Sigmoid colon (tissue), 7 donors: ENCODE measurements around the gene PDS5B. TPM values are rescaled to one million over a fixed set of nuclear protein-coding genes. Genes with fewer than 3 reads are reported as not detected.

Experiments
- DNase-seq: peaks from one replicate; pipeline ENCODE4 v3.0.0-alpha.2; 2019
- H3K27ac ChIP-seq, 4 donors: fragments of 200-600 bp; sonication (generic); one replicate each; pipeline ENCODE4 v1.5.1; 2016 to 2019; ENCODE audit warnings: mild to moderate bottlenecking in 1 of 4
- H3K27me3 ChIP-seq, 3 donors: fragments of 200-600 bp; sonication (generic); one replicate each; pipeline ENCODE4 v1.5.1; 2019; ENCODE audit warnings: mild to moderate bottlenecking in 1 of 3
- H3K36me3 ChIP-seq, 4 donors: fragments of 200-600 bp; sonication (generic); one replicate each; pipeline ENCODE4 v1.5.1; 2016 to 2019
- H3K4me1 ChIP-seq, 4 donors: fragments of 200-600 bp; sonication (generic); one replicate each; pipeline ENCODE4 v1.5.1; 2017 to 2019
- H3K4me3 ChIP-seq, 4 donors: fragments of 200-600 bp; sonication (generic); one replicate each; pipeline ENCODE4 v1.5.1; 2017 to 2019; ENCODE audit warnings: mild to moderate bottlenecking in 2 of 4, moderate library complexity in 1 of 4
- H3K9me3 ChIP-seq, 4 donors: fragments of 200-600 bp in 3 of 4; sonication (generic) in 3 of 4; one replicate each; pipeline versions ENCODE4 v1.5.1 to v1.6.1; 2013 to 2019
- EP300 ChIP-seq, 4 donors: sonication (generic); formaldehyde crosslinking; IDR thresholded peaks; one replicate each; pipeline ENCODE4 v1.6.1; 2017; ENCODE audit warnings: antibody characterized with exemption in 4 of 4
- POLR2A ChIP-seq, 2 donors: fragments of 450-650 bp; IDR thresholded peaks; one replicate each; pipeline ENCODE4 v1.6.1; 2016; ENCODE audit warnings: antibody characterized with exemption in 2 of 2, mild to moderate bottlenecking in 2 of 2, moderate library complexity in 2 of 2
- POLR2AphosphoS5 ChIP-seq, 4 donors: sonication (generic); formaldehyde crosslinking; IDR thresholded peaks; one replicate each; pipeline ENCODE4 v1.6.1; 2017; ENCODE audit warnings: antibody characterized with exemption in 4 of 4
- WGBS, 2 donors: extraction: QIAGEN DNeasy Blood & Tissue Kit; methylation state at CpG; one replicate each; pipeline ENCODE4 v1.1.7; 2013; 5-methylcytosine and 5-hydroxymethylcytosine counted together
- intact Hi-C: fragments of 100-400 bp; cut with DNase I; formaldehyde crosslinking; loops from one replicate; pipeline ENCODE4 v1.15.1; 2023
- polyA plus RNA-seq, 3 donors: library from polyadenylated mRNA; stranded (reverse); fragments of 200-250 nt; gene quantifications; one replicate each; pipeline ENCODE4 v1.2.3, GENCODE V29; 2013
- total RNA-seq, 4 donors: library from RNA; depleted of rRNA; stranded (reverse); fragments of >200 nt; gene quantifications; one replicate each; pipeline ENCODE4 v1.1.0, GENCODE V29; 2016
- TF ChIP-seq, protein P1 (sequence below), 4 experiments: fragments of 450-650 bp in 3 of 4; fragments of 200-600 bp in 1 of 4; IDR thresholded peaks; one replicate each; pipeline ENCODE4 v1.5.1; 2016 to 2019; ENCODE audit warnings: antibody characterized with exemption in 4 of 4, mild to moderate bottlenecking in 3 of 4, moderate library complexity in 2 of 4
- donor health status: healthy with polysubstance abuse.
- donor health status: Bipolar disorder and iron deficiency.
- donor health status: healthy.

PDS5B gene
- total and polyA plus RNA-seq, 7 donors, result 3.6 to 65.0 (median 52.8) TPM

- Histone ChIP-seq H3K27ac (no peak overlapping the region), H3K9me3 (peaks cover 0 to 3% (median 0%) of the 10 kb centered on the region in 4 donors), H3K36me3 (peaks cover 6 to 64% (median 17%) of the 10 kb centered on the region in 4 donors), H3K4me1 (no peaks in the 10 kb centered on the region), H3K4me3 (no peak overlapping the region), H3K27me3 (no peaks in the 10 kb centered on the region)
- no peak for TF ChIP-seq EP300 (IDR thresholded peaks at IDR 0.05)
- TF ChIP-seq, protein P1, sequence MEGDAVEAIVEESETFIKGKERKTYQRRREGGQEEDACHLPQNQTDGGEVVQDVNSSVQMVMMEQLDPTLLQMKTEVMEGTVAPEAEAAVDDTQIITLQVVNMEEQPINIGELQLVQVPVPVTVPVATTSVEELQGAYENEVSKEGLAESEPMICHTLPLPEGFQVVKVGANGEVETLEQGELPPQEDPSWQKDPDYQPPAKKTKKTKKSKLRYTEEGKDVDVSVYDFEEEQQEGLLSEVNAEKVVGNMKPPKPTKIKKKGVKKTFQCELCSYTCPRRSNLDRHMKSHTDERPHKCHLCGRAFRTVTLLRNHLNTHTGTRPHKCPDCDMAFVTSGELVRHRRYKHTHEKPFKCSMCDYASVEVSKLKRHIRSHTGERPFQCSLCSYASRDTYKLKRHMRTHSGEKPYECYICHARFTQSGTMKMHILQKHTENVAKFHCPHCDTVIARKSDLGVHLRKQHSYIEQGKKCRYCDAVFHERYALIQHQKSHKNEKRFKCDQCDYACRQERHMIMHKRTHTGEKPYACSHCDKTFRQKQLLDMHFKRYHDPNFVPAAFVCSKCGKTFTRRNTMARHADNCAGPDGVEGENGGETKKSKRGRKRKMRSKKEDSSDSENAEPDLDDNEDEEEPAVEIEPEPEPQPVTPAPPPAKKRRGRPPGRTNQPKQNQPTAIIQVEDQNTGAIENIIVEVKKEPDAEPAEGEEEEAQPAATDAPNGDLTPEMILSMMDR (IDR thresholded peaks at IDR 0.05), result no peak
- no peak for TF ChIP-seq POLR2A (IDR thresholded peaks at IDR 0.05)
- TF ChIP-seq POLR2AphosphoS5 (IDR thresholded peaks at IDR 0.05), result no peak
- DNase-seq, result no peak
- intact Hi-C loops, result no loop called here
- 97 to 98% methylated on average over 2 of the region's 2 CpGs for WGBS, 2 donors
Measured at GRCh38 chr13:32761472-32761871, 175.2 kb downstream of the PDS5B start.

GRCh38 chr13:32779119-32779518 lies 192.9 kb downstream of the PDS5B start:
- no peaks in the 10 kb centered on the region for H3K9me3 ChIP-seq
- TF ChIP-seq EP300 (IDR thresholded peaks at IDR 0.05), result no peak
- no peak for TF ChIP-seq POLR2A (IDR thresholded peaks at IDR 0.05)
- TF ChIP-seq, protein P1 (IDR thresholded peaks at IDR 0.05), result no peak
- TF ChIP-seq POLR2AphosphoS5 (IDR thresholded peaks at IDR 0.05), result no peak
- no peak overlapping the region for H3K4me3 ChIP-seq
- no peaks in the 10 kb centered on the region for H3K27me3 ChIP-seq
- intact Hi-C loops, result no loop called here
- H3K27ac ChIP-seq, result no peak overlapping the region
- no peaks in the 10 kb centered on the region for H3K4me1 ChIP-seq
- DNase-seq, result no peak
- peaks cover 0 to 33% (median 6%) of the 10 kb centered on the region in 4 donors for H3K36me3 ChIP-seq

DNA sequence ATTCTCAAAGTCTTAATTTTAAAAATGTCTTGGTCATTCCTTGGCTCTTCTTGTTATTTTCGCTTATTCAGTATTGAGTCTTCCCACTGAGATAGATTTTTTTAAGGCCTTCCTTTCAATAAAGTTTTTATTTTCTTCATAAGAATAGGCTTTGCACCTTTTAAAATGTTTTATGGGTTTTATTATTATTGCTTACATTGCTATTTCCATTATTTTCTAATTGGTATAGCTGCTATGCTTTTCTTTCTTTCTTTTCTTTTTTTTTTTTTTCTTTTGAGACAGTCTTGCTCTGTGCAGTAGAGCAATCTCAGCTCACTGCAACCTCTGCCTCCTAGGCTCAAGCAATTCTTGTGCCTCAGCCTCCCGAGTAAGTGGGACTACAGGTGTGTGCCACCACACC lies 195.7 kb downstream of the PDS5B start:
- Histone ChIP-seq H3K4me1 (no peaks in the 10 kb centered on the region), H3K36me3 (peaks cover 0 to 19% (median 6%) of the 10 kb centered on the region in 4 donors), H3K9me3 (no peaks in the 10 kb centered on the region), H3K27ac (no peak overlapping the region), H3K27me3 (no peaks in the 10 kb centered on the region), H3K4me3 (no peak overlapping the region)
- 95 to 96% methylated on average over 2 of the region's 2 CpGs for WGBS, 2 donors
- intact Hi-C loops, result no loop called here
- no peak for TF ChIP-seq POLR2AphosphoS5 (IDR thresholded peaks at IDR 0.05)
- no peak for DNase-seq

GRCh38 chr13:32783067-32783466 lies 196.8 kb downstream of the PDS5B start:
- Histone ChIP-seq H3K27ac (no peak overlapping the region), H3K4me1 (no peaks in the 10 kb centered on the region), H3K9me3 (no peaks in the 10 kb centered on the region), H3K4me3 (no peak overlapping the region), H3K27me3 (no peaks in the 10 kb centered on the region), H3K36me3 (peaks cover 0 to 19% (median 6%) of the 10 kb centered on the region in 4 donors)
- TF ChIP-seq, protein P1 (IDR thresholded peaks at IDR 0.05), result no peak
- TF ChIP-seq POLR2A (IDR thresholded peaks at IDR 0.05), result no peak
- no peak for TF ChIP-seq EP300 (IDR thresholded peaks at IDR 0.05)
- no peak for TF ChIP-seq POLR2AphosphoS5 (IDR thresholded peaks at IDR 0.05)
- intact Hi-C loops, result no loop called here
- DNase-seq, result no peak
- 25 to 69% methylated on average over 3 of the region's 3 CpGs for WGBS, 2 donors

- Histone ChIP-seq H3K27me3 (no peaks in the 10 kb centered on the region), H3K4me1 (no peaks in the 10 kb centered on the region), H3K4me3 (no peak overlapping the region), H3K36me3 (peaks cover 0 to 5% (median 0%) of the 10 kb centered on the region in 4 donors), H3K27ac (no peak overlapping the region), H3K9me3 (no peaks in the 10 kb centered on the region)
- intact Hi-C loops, result no loop called here
- TF ChIP-seq POLR2A (IDR thresholded peaks at IDR 0.05) (no peak), POLR2AphosphoS5 (IDR thresholded peaks at IDR 0.05) (no peak), EP300 (IDR thresholded peaks at IDR 0.05) (no peak)
- TF ChIP-seq, protein P1 (IDR thresholded peaks at IDR 0.05), result no peak
- 96 to 98% methylated on average over 3 of the region's 3 CpGs for whole genome bisulfite sequencing, 2 donors
- no peak for DNase-seq
Measured at GRCh38 chr13:32790731-32791130, 204.5 kb downstream of the PDS5B start.
